ENCODE results near the gene RPL13A. TPM values are rescaled to one million over a fixed set of nuclear protein-coding genes. Genes with fewer than 3 reads are reported as not detected.
A peak's percentile ranks its signal among the peaks of the same experiment; 100 is the strongest.

Gene RPL13A
- total RNA-seq, 1 donor from 2014 or later, result 2,617 TPM

GRCh38 chr19:49512970-49513745 lies 25.8 kb downstream of the RPL13A start:
- Mint-ChIP-seq H3K4me1 (ENCODE audit: unreplicated experiment) (peaks cover 28% of the 10 kb centered on the region), H3K36me3 (ENCODE audit: unreplicated experiment) (peaks cover 16% of the 10 kb centered on the region), H3K27me3 (ENCODE audit: unreplicated experiment) (no peaks in the 10 kb centered on the region), H3K4me3 (ENCODE audit: unreplicated experiment) (peak overlapping the region; percentile 89), H3K9me3 (ENCODE audit: unreplicated experiment) (no peaks in the 10 kb centered on the region), H3K27ac (ENCODE audit: unreplicated experiment) (peak overlapping the region; percentile 14)
- DNase-seq (ENCODE audit: extremely low spot score, unreplicated experiment), result no peak
- no peak for TF ChIP-seq CTCF (IDR thresholded peaks at IDR 0.05)

GRCh38 chr19:49513746-49514118 lies 26.3 kb downstream of the RPL13A start:
- TF ChIP-seq CTCF (IDR thresholded peaks at IDR 0.05), result no peak
- H3K4me1 Mint-ChIP-seq (ENCODE audit: unreplicated experiment), result peaks cover 28% of the 10 kb centered on the region
- no peaks in the 10 kb centered on the region for H3K27me3 Mint-ChIP-seq (ENCODE audit: unreplicated experiment)
- peak overlapping the region; percentile 78 for H3K4me3 Mint-ChIP-seq (ENCODE audit: unreplicated experiment)
- no peaks in the 10 kb centered on the region for H3K9me3 Mint-ChIP-seq (ENCODE audit: unreplicated experiment)
- no peak for DNase-seq (ENCODE audit: extremely low spot score, unreplicated experiment)
- H3K36me3 Mint-ChIP-seq (ENCODE audit: unreplicated experiment), result peaks cover 19% of the 10 kb centered on the region
- peak overlapping the region; percentile 14 for H3K27ac Mint-ChIP-seq (ENCODE audit: unreplicated experiment)

GRCh38 chr19:49514151-49514550 lies 26.7 kb downstream of the RPL13A start:
- H3K27ac Mint-ChIP-seq (ENCODE audit: unreplicated experiment), result no peak overlapping the region
- no peak for DNase-seq (ENCODE audit: extremely low spot score, unreplicated experiment)
- H3K4me1 Mint-ChIP-seq (ENCODE audit: unreplicated experiment), result peaks cover 28% of the 10 kb centered on the region
- H3K36me3 Mint-ChIP-seq (ENCODE audit: unreplicated experiment), result peaks cover 20% of the 10 kb centered on the region
- TF ChIP-seq CTCF (IDR thresholded peaks at IDR 0.05), result no peak
- H3K9me3 Mint-ChIP-seq (ENCODE audit: unreplicated experiment), result no peaks in the 10 kb centered on the region
- no peaks in the 10 kb centered on the region for H3K27me3 Mint-ChIP-seq (ENCODE audit: unreplicated experiment)
- H3K4me3 Mint-ChIP-seq (ENCODE audit: unreplicated experiment), result peak overlapping the region; percentile 78

- DNase-seq (ENCODE audit: extremely low spot score, unreplicated experiment), result no peak
- Mint-ChIP-seq H3K36me3 (ENCODE audit: unreplicated experiment) (peaks cover 28% of the 10 kb centered on the region), H3K27ac (ENCODE audit: unreplicated experiment) (no peak overlapping the region), H3K27me3 (ENCODE audit: unreplicated experiment) (no peaks in the 10 kb centered on the region), H3K4me1 (ENCODE audit: unreplicated experiment) (peaks cover 28% of the 10 kb centered on the region), H3K4me3 (ENCODE audit: unreplicated experiment) (no peak overlapping the region), H3K9me3 (ENCODE audit: unreplicated experiment) (no peaks in the 10 kb centered on the region)
- no peak for TF ChIP-seq CTCF (IDR thresholded peaks at IDR 0.05)
These were observed 28.4 kb downstream of the RPL13A start for GRCh38 chr19:49515767-49516166.

- H3K4me1 Mint-ChIP-seq (ENCODE audit: unreplicated experiment), result peaks cover 16% of the 10 kb centered on the region
- H3K9me3 Mint-ChIP-seq (ENCODE audit: unreplicated experiment), result no peaks in the 10 kb centered on the region
- H3K27me3 Mint-ChIP-seq (ENCODE audit: unreplicated experiment), result no peaks in the 10 kb centered on the region
- TF ChIP-seq CTCF (IDR thresholded peaks at IDR 0.05), result no peak
- DNase-seq (ENCODE audit: extremely low spot score, unreplicated experiment), result no peak
- H3K4me3 Mint-ChIP-seq (ENCODE audit: unreplicated experiment), result no peak overlapping the region
- no peak overlapping the region for H3K27ac Mint-ChIP-seq (ENCODE audit: unreplicated experiment)
- peaks cover 30% of the 10 kb centered on the region for H3K36me3 Mint-ChIP-seq (ENCODE audit: unreplicated experiment)
These were observed 30.6 kb downstream of the RPL13A start for GRCh38 chr19:49518033-49518432.
